ENCODE measurements around the gene EIF2S3B.

DNA sequence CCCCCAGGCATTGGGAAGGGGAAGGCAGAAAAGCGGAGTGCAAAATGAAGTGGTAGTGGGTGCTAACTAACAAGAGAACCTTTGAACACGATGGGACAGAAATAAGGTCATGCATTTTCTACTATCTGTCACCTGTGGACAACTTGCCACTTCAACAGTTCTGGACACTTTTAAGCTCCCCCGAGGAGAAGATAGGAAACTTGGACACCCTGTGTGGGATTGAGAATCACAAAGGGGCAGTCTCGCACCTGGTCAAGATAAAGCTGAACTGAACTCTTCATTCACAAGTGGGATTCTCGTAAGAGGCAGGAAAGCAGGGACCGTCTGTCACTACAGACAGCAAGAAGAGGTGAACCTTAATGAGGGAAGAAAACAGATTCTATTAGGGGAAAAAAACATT is 51.6 kb downstream of the EIF2S3B start:
- TF ChIP-seq, protein P1, sequence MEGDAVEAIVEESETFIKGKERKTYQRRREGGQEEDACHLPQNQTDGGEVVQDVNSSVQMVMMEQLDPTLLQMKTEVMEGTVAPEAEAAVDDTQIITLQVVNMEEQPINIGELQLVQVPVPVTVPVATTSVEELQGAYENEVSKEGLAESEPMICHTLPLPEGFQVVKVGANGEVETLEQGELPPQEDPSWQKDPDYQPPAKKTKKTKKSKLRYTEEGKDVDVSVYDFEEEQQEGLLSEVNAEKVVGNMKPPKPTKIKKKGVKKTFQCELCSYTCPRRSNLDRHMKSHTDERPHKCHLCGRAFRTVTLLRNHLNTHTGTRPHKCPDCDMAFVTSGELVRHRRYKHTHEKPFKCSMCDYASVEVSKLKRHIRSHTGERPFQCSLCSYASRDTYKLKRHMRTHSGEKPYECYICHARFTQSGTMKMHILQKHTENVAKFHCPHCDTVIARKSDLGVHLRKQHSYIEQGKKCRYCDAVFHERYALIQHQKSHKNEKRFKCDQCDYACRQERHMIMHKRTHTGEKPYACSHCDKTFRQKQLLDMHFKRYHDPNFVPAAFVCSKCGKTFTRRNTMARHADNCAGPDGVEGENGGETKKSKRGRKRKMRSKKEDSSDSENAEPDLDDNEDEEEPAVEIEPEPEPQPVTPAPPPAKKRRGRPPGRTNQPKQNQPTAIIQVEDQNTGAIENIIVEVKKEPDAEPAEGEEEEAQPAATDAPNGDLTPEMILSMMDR (conservative IDR thresholded peaks at IDR 0.05 in 1 of 2, IDR thresholded peaks at IDR 0.05 in 1 of 2; ENCODE audit: extremely low read depth in 1 of 2, insufficient read depth in 1 of 2, low read depth in 1 of 2, low read length in 2 of 2) = no peak
- TF ChIP-seq EZH2 (IDR thresholded peaks at IDR 0.05; ENCODE audit: borderline replicate concordance, low read length) = no peak

All from mammary epithelial cell (primary cell).